K562 (cell line): ENCODE data around the gene TMEM184B. TPM values are rescaled to one million over a fixed set of nuclear protein-coding genes. Genes with fewer than 3 reads are reported as not detected.

Experiments
- FOXP1 ChIP-seq: sonication (generic); formaldehyde crosslinking; IDR thresholded peaks from 2 replicates; pipeline ENCODE4 v1.8.0; 2022; ENCODE audit warnings: mild to moderate bottlenecking, missing genetic modification reagents
- SMARCB1 ChIP-seq: IDR thresholded peaks from 2 replicates; pipeline ENCODE4 v1.6.1; 2011; ENCODE audit warnings: improper control_type of control experiment, low read depth; ENCODE audit not compliant: insufficient read length
- polyA plus RNA-seq, 8 experiments: library from polyadenylated mRNA; depleted of rRNA in 4 of 8; stranded (reverse) in 5 of 8; unstranded in 3 of 8; fragments of >200 nt; fragmentation: Nextera tagmentation in 2 of 8; fragmentation: Illumina TruSeq in 1 of 8; extraction: Ambion mirVana in 2 of 8; extraction: Trizol in 1 of 8; gene quantifications; 2 replicates each; pipeline versions ENCODE4 v1.2.1 to v1.2.3, GENCODE V29; 2011 to 2014; ENCODE audit warnings: inconsistent platforms in 1 of 8, missing spikeins in 1 of 8
- total RNA-seq, 7 experiments: library from RNA; depleted of rRNA in 6 of 7; stranded (reverse); fragments of >200 nt in 6 of 7; fragmentation: Illumina TruSeq in 2 of 7; extraction: Trizol in 2 of 7; gene quantifications; 2 replicates each; pipeline versions ENCODE4 v1.2.1 to v1.2.3, GENCODE V29; 2011 to 2021; ENCODE audit warnings: low replicate concordance in 1 of 7
- TF ChIP-seq, protein P1 (sequence below), 2 experiments: fragments of 450-650 bp in 1 of 2; sonication (generic) in 1 of 2; formaldehyde crosslinking in 1 of 2; IDR thresholded peaks; 2 replicates each; pipeline versions ENCODE4 v1.7.1 to v1.9.0; 2016 to 2022; ENCODE audit warnings: inconsistent platforms in 1 of 2, mild to moderate bottlenecking in 1 of 2, missing genetic modification reagents in 1 of 2
- TF ChIP-seq, protein P2 (sequence below): fragments of 250-450 bp; sonication (Bioruptor Pico); IDR thresholded peaks from 2 replicates; pipeline ENCODE4 v1.4.0; 2020
- TF ChIP-seq, protein P3 (sequence below): fragments of 250-450 bp; sonication (Bioruptor Pico); IDR thresholded peaks from 2 replicates; pipeline ENCODE4 v1.4.0; 2020; ENCODE audit warnings: borderline replicate concordance

Gene TMEM184B
- total and polyA plus RNA-seq, 9 of the 15 experiments (the other 6 are each of a cell fraction or from before 2014, with no cell fraction given): 0.31 to 25.1 (median 6.2) TPM

DNA sequence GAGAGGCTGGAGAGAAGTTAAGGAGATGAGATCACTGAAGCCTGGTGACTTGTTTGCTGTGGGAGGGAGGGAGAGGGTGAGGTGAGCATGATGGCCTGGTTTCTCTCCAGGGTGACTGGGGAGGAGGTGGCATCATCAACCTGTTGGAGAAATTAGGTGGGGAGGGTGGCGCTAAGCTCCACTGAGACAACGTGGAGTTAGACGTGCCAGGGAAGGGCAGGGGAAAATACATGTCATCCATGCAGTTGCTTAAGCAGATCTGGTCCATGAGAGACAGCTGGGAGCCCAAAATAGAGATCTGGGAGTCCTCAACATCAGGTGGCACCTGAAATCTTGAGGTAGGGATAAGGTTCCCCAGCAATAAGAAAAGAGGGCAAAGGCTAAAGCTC, 80.3 kb downstream of the TMEM184B start (continued):
- TF ChIP-seq, protein P1, sequence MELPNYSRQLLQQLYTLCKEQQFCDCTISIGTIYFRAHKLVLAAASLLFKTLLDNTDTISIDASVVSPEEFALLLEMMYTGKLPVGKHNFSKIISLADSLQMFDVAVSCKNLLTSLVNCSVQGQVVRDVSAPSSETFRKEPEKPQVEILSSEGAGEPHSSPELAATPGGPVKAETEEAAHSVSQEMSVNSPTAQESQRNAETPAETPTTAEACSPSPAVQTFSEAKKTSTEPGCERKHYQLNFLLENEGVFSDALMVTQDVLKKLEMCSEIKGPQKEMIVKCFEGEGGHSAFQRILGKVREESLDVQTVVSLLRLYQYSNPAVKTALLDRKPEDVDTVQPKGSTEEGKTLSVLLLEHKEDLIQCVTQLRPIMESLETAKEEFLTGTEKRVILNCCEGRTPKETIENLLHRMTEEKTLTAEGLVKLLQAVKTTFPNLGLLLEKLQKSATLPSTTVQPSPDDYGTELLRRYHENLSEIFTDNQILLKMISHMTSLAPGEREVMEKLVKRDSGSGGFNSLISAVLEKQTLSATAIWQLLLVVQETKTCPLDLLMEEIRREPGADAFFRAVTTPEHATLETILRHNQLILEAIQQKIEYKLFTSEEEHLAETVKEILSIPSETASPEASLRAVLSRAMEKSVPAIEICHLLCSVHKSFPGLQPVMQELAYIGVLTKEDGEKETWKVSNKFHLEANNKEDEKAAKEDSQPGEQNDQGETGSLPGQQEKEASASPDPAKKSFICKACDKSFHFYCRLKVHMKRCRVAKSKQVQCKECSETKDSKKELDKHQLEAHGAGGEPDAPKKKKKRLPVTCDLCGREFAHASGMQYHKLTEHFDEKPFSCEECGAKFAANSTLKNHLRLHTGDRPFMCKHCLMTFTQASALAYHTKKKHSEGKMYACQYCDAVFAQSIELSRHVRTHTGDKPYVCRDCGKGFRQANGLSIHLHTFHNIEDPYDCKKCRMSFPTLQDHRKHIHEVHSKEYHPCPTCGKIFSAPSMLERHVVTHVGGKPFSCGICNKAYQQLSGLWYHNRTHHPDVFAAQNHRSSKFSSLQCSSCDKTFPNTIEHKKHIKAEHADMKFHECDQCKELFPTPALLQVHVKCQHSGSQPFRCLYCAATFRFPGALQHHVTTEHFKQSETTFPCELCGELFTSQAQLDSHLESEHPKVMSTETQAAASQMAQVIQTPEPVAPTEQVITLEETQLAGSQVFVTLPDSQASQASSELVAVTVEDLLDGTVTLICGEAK (IDR thresholded peaks at IDR 0.05): no peak
- TF ChIP-seq, protein P1 (CRISPR knock-in tag; IDR thresholded peaks at IDR 0.05): no peak
- TF ChIP-seq, protein P2, sequence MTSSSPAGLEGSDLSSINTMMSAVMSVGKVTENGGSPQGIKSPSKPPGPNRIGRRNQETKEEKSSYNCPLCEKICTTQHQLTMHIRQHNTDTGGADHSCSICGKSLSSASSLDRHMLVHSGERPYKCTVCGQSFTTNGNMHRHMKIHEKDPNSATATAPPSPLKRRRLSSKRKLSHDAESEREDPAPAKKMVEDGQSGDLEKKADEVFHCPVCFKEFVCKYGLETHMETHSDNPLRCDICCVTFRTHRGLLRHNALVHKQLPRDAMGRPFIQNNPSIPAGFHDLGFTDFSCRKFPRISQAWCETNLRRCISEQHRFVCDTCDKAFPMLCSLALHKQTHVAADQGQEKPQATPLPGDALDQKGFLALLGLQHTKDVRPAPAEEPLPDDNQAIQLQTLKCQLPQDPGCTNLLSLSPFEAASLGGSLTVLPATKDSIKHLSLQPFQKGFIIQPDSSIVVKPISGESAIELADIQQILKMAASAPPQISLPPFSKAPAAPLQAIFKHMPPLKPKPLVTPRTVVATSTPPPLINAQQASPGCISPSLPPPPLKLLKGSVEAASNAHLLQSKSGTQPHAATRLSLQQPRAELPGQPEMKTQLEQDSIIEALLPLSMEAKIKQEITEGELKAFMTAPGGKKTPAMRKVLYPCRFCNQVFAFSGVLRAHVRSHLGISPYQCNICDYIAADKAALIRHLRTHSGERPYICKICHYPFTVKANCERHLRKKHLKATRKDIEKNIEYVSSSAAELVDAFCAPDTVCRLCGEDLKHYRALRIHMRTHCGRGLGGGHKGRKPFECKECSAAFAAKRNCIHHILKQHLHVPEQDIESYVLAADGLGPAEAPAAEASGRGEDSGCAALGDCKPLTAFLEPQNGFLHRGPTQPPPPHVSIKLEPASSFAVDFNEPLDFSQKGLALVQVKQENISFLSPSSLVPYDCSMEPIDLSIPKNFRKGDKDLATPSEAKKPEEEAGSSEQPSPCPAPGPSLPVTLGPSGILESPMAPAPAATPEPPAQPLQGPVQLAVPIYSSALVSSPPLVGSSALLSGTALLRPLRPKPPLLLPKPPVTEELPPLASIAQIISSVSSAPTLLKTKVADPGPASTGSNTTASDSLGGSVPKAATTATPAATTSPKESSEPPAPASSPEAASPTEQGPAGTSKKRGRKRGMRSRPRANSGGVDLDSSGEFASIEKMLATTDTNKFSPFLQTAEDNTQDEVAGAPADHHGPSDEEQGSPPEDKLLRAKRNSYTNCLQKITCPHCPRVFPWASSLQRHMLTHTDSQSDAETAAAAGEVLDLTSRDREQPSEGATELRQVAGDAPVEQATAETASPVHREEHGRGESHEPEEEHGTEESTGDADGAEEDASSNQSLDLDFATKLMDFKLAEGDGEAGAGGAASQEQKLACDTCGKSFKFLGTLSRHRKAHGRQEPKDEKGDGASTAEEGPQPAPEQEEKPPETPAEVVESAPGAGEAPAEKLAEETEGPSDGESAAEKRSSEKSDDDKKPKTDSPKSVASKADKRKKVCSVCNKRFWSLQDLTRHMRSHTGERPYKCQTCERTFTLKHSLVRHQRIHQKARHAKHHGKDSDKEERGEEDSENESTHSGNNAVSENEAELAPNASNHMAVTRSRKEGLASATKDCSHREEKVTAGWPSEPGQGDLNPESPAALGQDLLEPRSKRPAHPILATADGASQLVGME: no peak
- TF ChIP-seq, protein P3, sequence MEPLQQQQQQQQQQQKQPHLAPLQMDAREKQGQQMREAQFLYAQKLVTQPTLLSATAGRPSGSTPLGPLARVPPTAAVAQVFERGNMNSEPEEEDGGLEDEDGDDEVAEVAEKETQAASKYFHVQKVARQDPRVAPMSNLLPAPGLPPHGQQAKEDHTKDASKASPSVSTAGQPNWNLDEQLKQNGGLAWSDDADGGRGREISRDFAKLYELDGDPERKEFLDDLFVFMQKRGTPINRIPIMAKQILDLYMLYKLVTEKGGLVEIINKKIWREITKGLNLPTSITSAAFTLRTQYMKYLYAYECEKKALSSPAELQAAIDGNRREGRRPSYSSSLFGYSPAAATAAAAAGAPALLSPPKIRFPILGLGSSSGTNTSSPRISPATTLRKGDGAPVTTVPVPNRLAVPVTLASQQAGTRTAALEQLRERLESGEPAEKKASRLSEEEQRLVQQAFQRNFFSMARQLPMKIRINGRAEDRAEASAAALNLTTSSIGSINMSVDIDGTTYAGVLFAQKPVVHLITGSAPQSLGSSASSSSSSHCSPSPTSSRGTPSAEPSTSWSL (CRISPR knock-in tag): no peak
- no peak for TF ChIP-seq SMARCB1
- TF ChIP-seq FOXP1 (CRISPR knock-in tag): no peak
